ENCODE measurements around the gene CCNO. TPM values are rescaled to one million over a fixed set of nuclear protein-coding genes. Genes with fewer than 3 reads are reported as not detected.

CCNO gene, protein sequence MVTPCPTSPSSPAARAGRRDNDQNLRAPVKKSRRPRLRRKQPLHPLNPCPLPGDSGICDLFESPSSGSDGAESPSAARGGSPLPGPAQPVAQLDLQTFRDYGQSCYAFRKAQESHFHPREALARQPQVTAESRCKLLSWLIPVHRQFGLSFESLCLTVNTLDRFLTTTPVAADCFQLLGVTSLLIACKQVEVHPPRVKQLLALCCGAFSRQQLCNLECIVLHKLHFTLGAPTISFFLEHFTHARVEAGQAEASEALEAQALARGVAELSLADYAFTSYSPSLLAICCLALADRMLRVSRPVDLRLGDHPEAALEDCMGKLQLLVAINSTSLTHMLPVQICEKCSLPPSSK
- total RNA-seq (2022; extraction: Qiagen RNA extraction) = 4.3 to 8.1 TPM (median 7.0 TPM) in 5 replicates

DNA sequence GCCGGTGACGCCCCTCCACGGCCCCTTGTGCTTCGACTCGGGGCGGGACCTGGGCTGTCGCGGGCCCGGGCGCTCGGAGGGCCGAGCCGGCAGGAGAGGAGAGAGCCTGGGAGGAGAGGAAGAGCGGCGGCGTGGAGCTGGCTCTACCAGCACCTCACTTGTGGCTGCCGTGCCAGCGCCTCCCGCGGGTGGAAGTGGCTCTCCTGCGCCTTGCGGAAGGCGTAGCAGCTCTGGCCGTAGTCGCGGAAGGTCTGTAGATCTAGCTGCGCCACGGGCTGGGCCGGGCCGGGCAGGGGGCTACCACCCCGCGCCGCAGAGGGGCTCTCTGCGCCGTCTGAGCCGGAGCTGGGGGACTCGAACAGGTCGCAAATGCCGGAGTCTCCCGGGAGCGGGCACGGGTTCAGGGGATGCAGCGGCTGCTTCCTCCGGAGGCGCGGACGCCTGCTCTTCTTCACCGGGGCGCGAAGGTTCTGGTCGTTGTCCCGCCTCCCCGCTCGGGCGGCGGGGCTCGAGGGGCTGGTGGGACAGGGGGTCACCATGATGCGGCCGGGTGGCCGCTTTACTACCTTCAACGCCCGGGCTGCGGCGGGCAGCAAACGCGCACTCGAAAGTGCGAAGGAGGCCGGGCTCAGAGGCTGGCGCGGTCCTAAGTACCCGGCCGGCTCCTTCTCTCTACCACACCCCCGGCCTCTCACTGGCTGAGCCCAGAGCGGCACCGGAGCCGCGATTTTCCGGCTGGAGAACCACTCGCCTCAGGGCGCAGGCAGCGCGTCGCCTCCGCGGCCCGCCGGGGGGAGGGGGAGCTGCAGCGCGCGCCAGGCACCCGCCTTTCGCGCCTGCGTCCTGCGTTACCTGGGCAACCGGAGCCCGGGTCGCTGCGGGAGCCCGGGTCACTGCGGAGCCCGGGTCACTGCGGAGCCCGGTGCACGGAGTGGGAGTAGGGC is at the start of gene CCNO:
CCNO (minus strand) TSS at position 624 of the 944 bp plus-strand sequence; CDS start at position 539, 85 bp downstream.

DNA sequence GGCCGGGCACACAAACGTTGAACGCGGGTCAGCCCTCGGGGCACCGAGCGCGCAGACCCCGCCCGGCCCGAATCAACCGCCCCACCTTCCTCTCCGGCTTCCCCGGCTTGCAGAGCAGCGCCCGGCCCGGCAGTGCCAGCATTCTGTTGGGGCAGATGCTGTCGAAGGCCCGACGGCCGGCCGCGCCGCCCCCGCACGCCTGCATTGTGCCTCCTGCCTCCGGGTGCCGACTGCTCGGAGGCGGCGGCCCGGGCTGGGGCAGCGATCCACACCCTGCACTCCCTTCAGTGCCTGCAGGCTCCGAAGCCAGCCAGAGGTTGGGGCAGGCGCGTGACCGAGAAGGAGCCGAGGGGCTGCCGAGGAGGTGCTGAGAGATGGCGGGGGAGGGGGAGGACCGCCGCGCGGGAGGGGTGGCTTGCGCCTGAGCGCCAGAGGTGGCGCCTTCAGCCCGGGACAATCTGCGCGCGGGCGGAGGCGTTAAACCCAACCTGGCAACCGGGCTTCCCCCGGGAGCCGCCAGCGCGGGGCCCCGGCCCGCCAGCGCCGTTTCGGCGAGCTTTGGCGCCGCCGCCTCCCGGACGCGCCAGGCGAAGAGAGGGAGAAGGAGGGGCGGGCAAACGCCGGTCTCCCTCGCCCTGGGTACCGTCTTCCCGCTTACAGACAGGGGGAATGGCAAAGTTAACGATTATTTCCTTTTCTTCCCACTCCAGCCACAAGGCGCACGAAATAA is 6.3 kb downstream of the CCNO start, which contains the start of gene MCIDAS:
MCIDAS (minus strand) TSS at position 382 of the 730 bp plus-strand sequence; CDS start at position 205, 177 bp downstream.

Other genes starting within 250 kb of the CCNO start
- not detected in 5 replicates for gene ESM1, start 248.0 kb downstream of the CCNO start, total RNA-seq (2022; extraction: Qiagen RNA extraction)
- not detected in 5 replicates for gene GZMK, start 209.4 kb downstream of the CCNO start, total RNA-seq (2022; extraction: Qiagen RNA extraction)
- not detected in 5 replicates for gene GZMA, start 131.0 kb downstream of the CCNO start, total RNA-seq (2022; extraction: Qiagen RNA extraction)
- gene GPX8, start 73.4 kb downstream of the CCNO start, total RNA-seq (2022; extraction: Qiagen RNA extraction) = 30.0 to 40.2 TPM (median 34.2 TPM) in 5 replicates
- gene CDC20B, start 60.4 kb downstream of the CCNO start, total RNA-seq (2022; extraction: Qiagen RNA extraction) = 0.05 to 0.10 TPM (median 0.06 TPM) in 5 replicates
- 1.8 to 2.5 TPM (median 2.0 TPM) in 5 replicates for gene MCIDAS, start 6.3 kb downstream of the CCNO start, total RNA-seq (2022; extraction: Qiagen RNA extraction)
- gene DHX29, start 74.1 kb upstream of the CCNO start, total RNA-seq (2022; extraction: Qiagen RNA extraction) = 20.3 to 27.7 TPM (median 22.4 TPM) in 5 replicates
- gene MTREX, start 74.4 kb upstream of the CCNO start, total RNA-seq (2022; extraction: Qiagen RNA extraction) = 29.1 to 61.5 TPM (median 34.0 TPM) in 5 replicates

All from A549 treated with Hydrocortisone at 1 μM for 4 hours (cell line).